GM12878 (cell line): ENCODE data around the gene GRIP2. TPM values are rescaled to one million over a fixed set of nuclear protein-coding genes. Genes with fewer than 3 reads are reported as not detected.

Experiments
- ATAC-seq: fragments of 200-7000 bp; cut with Tn5 transposase; 3 replicates; pipeline ENCODE4 v1.9.1; 2020; ENCODE audit warnings: mild to moderate bottlenecking, moderate library complexity
- BruUV-seq: library from RNA; stranded (reverse); fragments of 400-500 nt; replicated peaks from 2 replicates; lab custom pipeline; 2021; lab: Mats Ljungman, UMichigan
- CTCF ChIA-PET: fragments of 300-600 bp; sonication (Branson Sonifier 250); formaldehyde crosslinking; extraction: SDS; loops from one replicate; lab custom pipeline; 2021; ENCODE audit warnings: inconsistent platforms; lab: Yijun Ruan, JAX
- POLR2A ChIA-PET: fragments of 350-600 bp; formaldehyde crosslinking; extraction: SDS; loops from one replicate; lab custom pipeline; 2021; ENCODE audit warnings: inconsistent platforms; lab: Charles Lee
- RAD21 ChIA-PET: fragments of 300-600 bp; sonication (Branson Sonifier 250); formaldehyde crosslinking; loops from one replicate; lab custom pipeline; 2023; ENCODE audit warnings: antibody characterized with exemption; ENCODE audit not compliant: unreplicated experiment; lab: Charles Lee
- SMC1A ChIA-PET: fragments of 300-600 bp; sonication (Branson Sonifier 250); formaldehyde crosslinking; loops from one replicate; lab custom pipeline; 2023; ENCODE audit not compliant: unreplicated experiment, uncharacterized antibody; lab: Charles Lee
- DNase-seq: peaks from one replicate; pipeline ENCODE4 v3.0.0-alpha.2; 2011; ENCODE audit warnings: low read depth, low spot score
- FAIRE-seq: peaks from 3 replicates; lab custom pipeline; 2011; peaks lifted over from hg19 to GRCh38; lab: Jason Lieb, UNC
- H2AFZ ChIP-seq: 2 replicates; pipeline ENCODE4 v1.6.0; 2011; ENCODE audit warnings: low read depth, low read length, control low read depth; ENCODE audit not compliant: control insufficient read depth
- H3K27ac ChIP-seq: 2 replicates; pipeline ENCODE4 v1.5.1; 2011; ENCODE audit warnings: control low read depth; ENCODE audit not compliant: control insufficient read depth, insufficient read depth
- H3K27me3 ChIP-seq, 2 experiments: replicated peaks in 1 of 2; 2 replicates each; pipeline versions ENCODE4 v1.6.0 to v1.6.1; 2011; ENCODE audit warnings: low read length in 1 of 2; ENCODE audit not compliant: control insufficient read depth in 2 of 2, insufficient read depth in 2 of 2
- H3K36me3 ChIP-seq, 2 experiments: 2 replicates each; pipeline ENCODE4 v1.5.1; 2011; ENCODE audit warnings: low read length in 1 of 2; ENCODE audit not compliant: control insufficient read depth in 2 of 2, insufficient read depth in 2 of 2
- H3K4me1 ChIP-seq: 2 replicates; pipeline ENCODE4 v1.6.1; 2011; ENCODE audit warnings: mild to moderate bottlenecking, low read length, moderate library complexity, mixed read lengths; ENCODE audit not compliant: control insufficient read depth, insufficient read depth
- H3K4me2 ChIP-seq: 2 replicates; pipeline ENCODE4 v1.6.0; 2011; ENCODE audit warnings: control low read depth; ENCODE audit not compliant: control insufficient read depth, insufficient read depth
- H3K4me3 ChIP-seq: fragments of 200-600 bp; sonication (generic); 2 replicates; pipeline ENCODE4 v1.5.1; 2016
- H3K79me2 ChIP-seq: 2 replicates; pipeline ENCODE4 v1.6.0; 2011; ENCODE audit warnings: low read length; ENCODE audit not compliant: control insufficient read depth, insufficient read depth
- H3K9ac ChIP-seq: 2 replicates; pipeline ENCODE4 v1.8.0; 2011; ENCODE audit warnings: low read length, control low read depth, mixed read lengths; ENCODE audit not compliant: control insufficient read depth, insufficient read depth
- H3K9me3 ChIP-seq: replicated peaks from 3 replicates; pipeline ENCODE4 v1.5.1; 2011; ENCODE audit warnings: mild to moderate bottlenecking, low read length; ENCODE audit not compliant: control insufficient read depth, insufficient read depth
- H4K20me1 ChIP-seq: 2 replicates; pipeline ENCODE4 v1.6.0; 2011; ENCODE audit not compliant: control insufficient read depth, insufficient read depth
- BCL11A ChIP-seq: IDR thresholded peaks from 2 replicates; pipeline ENCODE4 v1.6.1; 2011; ENCODE audit warnings: low read depth, low read length
- EGR1 ChIP-seq, 2 experiments: IDR thresholded peaks; 1 replicate in 1 of 2; 2 replicates in 1 of 2; pipeline ENCODE4 v1.6.1; 2011 to 2012; ENCODE audit warnings: low read depth in 2 of 2, low read length in 2 of 2, borderline replicate concordance in 1 of 2, mild to moderate bottlenecking in 1 of 2, moderate library complexity in 1 of 2
- FOXK2 ChIP-seq: fragments of 450-650 bp; IDR thresholded peaks from 2 replicates; pipeline ENCODE4 v1.6.1; 2017; ENCODE audit warnings: mild to moderate bottlenecking, moderate library complexity
- LARP7 ChIP-seq: fragments of 450-650 bp; IDR thresholded peaks from 2 replicates; pipeline ENCODE4 v1.6.1; 2017; ENCODE audit warnings: mild to moderate bottlenecking
- MTA2 ChIP-seq: fragments of 450-650 bp; IDR thresholded peaks from 2 replicates; pipeline ENCODE4 v1.6.1; 2016; ENCODE audit warnings: low read depth, mild to moderate bottlenecking, moderate library complexity
- MXI1 ChIP-seq: fragments of 150-350 bp; IDR thresholded peaks from 2 replicates; pipeline ENCODE4 v1.6.1; 2011; ENCODE audit warnings: low read depth, mild to moderate bottlenecking, inconsistent platforms, low read length, improper control_type of control experiment
- MYC ChIP-seq: IDR thresholded peaks from 2 replicates; pipeline ENCODE4 v1.6.1; 2011; ENCODE audit warnings: mild to moderate bottlenecking, low read length, moderate library complexity, inconsistent platforms; ENCODE audit not compliant: insufficient read depth, insufficient replicate concordance, insufficient read length, severe bottlenecking
- NFYA ChIP-seq: IDR thresholded peaks from 2 replicates; pipeline ENCODE4 v1.6.1; 2011; ENCODE audit warnings: low read depth, mild to moderate bottlenecking, low read length, improper control_type of control experiment, borderline replicate concordance
- PAX8 ChIP-seq: fragments of 450-650 bp; IDR thresholded peaks from 2 replicates; pipeline ENCODE4 v1.6.1; 2017; ENCODE audit warnings: mild to moderate bottlenecking, moderate library complexity
- POLR2AphosphoS5 ChIP-seq: IDR thresholded peaks from 2 replicates; pipeline ENCODE4 v1.6.1; 2011; ENCODE audit warnings: mild to moderate bottlenecking, low read length, inconsistent platforms
- RUNX3 ChIP-seq: IDR thresholded peaks from 2 replicates; pipeline ENCODE4 v1.6.1; 2012; ENCODE audit warnings: low read length, inconsistent platforms
- SMAD1 ChIP-seq: fragments of 450-650 bp; IDR thresholded peaks from 2 replicates; pipeline ENCODE4 v1.6.1; 2018; ENCODE audit warnings: mild to moderate bottlenecking, low read depth; ENCODE audit not compliant: partially characterized antibody
- SPI1 ChIP-seq: IDR thresholded peaks from 2 replicates; pipeline ENCODE4 v1.6.1; 2011; ENCODE audit warnings: low read depth, mild to moderate bottlenecking, low read length, moderate library complexity, borderline replicate concordance; ENCODE audit not compliant: insufficient read depth
- SREBF1 ChIP-seq: IDR thresholded peaks from 2 replicates; pipeline ENCODE4 v1.6.1; 2012; ENCODE audit warnings: mild to moderate bottlenecking, low read length
- TAF1 ChIP-seq: IDR thresholded peaks from 2 replicates; pipeline ENCODE4 v1.6.1; 2011; ENCODE audit warnings: mild to moderate bottlenecking, low read depth, low read length, borderline replicate concordance
- ZNF24 ChIP-seq: fragments of 450-650 bp; IDR thresholded peaks from 2 replicates; pipeline ENCODE4 v1.6.1; 2017; ENCODE audit warnings: antibody characterized with exemption, mild to moderate bottlenecking
- ZNF622 ChIP-seq: fragments of 450-650 bp; IDR thresholded peaks from 2 replicates; pipeline ENCODE4 v1.6.1; 2017; ENCODE audit warnings: mild to moderate bottlenecking, inconsistent platforms
- WGBS: methylation state at CpG from one replicate; pipeline ENCODE4 v1.1.6; 2016; ENCODE audit warnings: low lambda C conversion rate; ENCODE audit not compliant: insufficient replicate concordance, insufficient coverage; ENCODE audit errors: missing lambda C conversion rate; 5-methylcytosine and 5-hydroxymethylcytosine counted together
- in situ Hi-C: fragments of 300-500 bp; cut with MboI; formaldehyde crosslinking; loops from 9 replicates; pipeline ENCODE4 v1.14.3; 2018; ENCODE audit warnings: mixed read lengths
- intact Hi-C: fragments of 100-400 bp; cut with micrococcal nuclease; formaldehyde crosslinking; loops from one replicate; pipeline ENCODE4 v1.14.2; 2022; ENCODE audit not compliant: unreplicated experiment
- polyA plus RNA-seq, 11 experiments: library from polyadenylated mRNA; depleted of rRNA in 4 of 11; unstranded in 6 of 11; stranded (reverse) in 5 of 11; fragments of >200 nt; fragmentation: Nextera tagmentation in 4 of 11; fragmentation: Illumina TruSeq in 1 of 11; extraction: Ambion mirVana in 4 of 11; extraction: Trizol in 1 of 11; gene quantifications; 1 replicate in 1 of 11; 2 replicates in 10 of 11; pipeline versions ENCODE4 v1.2.1 to v1.2.3, GENCODE V29; 2011 to 2016; ENCODE audit warnings: inconsistent platforms in 2 of 11, missing spikeins in 2 of 11, low read depth in 1 of 11
- total RNA-seq, 4 experiments: library from RNA; depleted of rRNA in 3 of 4; stranded (reverse); fragments of >200 nt in 3 of 4; fragmentation: Illumina TruSeq in 1 of 4; extraction: Trizol in 1 of 4; gene quantifications; 2 replicates each; pipeline versions ENCODE4 v1.2.1 to v1.2.3, GENCODE V29; 2013 to 2021
- TF ChIP-seq, protein P1 (sequence below): fragments of 450-650 bp; IDR thresholded peaks from 2 replicates; pipeline ENCODE4 v1.6.1; 2018; ENCODE audit warnings: mild to moderate bottlenecking, low read depth, moderate library complexity; ENCODE audit not compliant: partially characterized antibody

The GRIP2 gene
- total and polyA plus RNA-seq, 10 of the 15 experiments (the other 5 are each of a cell fraction or from before 2014, with no cell fraction given) = not detected

DNA sequence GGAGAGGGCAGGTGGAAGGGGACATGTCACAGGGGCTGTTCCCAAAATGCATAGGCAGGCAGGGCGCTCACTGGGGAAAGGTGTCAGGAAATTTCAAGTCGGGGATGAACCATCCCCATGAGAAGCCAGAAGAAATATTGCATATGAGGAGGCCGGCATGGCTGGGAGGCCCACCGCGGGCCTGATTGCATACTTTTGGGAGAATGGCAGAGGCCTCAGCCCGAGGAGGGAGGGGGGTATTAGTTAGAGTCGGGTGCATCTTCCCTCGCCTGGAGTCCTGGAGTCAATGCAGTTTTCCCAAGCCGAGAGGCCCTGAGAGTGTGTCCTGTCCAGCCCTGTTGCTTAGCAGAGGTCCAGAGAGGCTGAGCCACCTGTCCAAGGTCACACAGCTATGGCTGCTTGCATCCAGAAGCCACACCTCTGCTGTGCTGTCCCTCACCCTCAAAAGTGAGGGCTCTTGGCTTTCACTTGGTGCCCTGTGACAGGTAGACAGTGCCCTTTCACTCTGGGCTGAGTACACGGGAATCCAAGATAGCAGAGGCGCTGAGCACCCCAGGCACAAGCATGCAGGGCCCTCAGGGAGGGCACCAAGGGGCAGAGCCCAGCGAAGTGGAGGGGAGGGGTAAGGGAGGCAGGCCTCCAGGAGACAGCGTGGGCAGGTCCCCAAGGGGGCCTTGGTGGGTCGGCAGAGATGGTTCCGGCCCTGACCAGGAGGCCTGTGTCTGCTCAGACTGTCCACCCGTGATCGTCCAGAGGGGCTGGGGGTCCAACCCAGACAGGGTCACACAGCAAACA lies 48.5 kb downstream of the GRIP2 start:
- ATAC-seq (no peak), DNase-seq (no peak), FAIRE-seq (no peak)
- Histone ChIP-seq H3K9me3 (no peaks in the 10 kb centered on the region), H3K27ac (no peak overlapping the region), H3K4me3 (no peak overlapping the region), H3K79me2 (no peaks in the 10 kb centered on the region), H3K4me1 (no peaks in the 10 kb centered on the region), H4K20me1 (no peaks in the 10 kb centered on the region), H3K4me2 (no peak overlapping the region), H3K9ac (no peak overlapping the region), H2AFZ (no peak overlapping the region), H3K27me3 (no peaks in the 10 kb centered on the region)
- in situ Hi-C loops (no loop called here), intact Hi-C loops (no loop called here)
- BruUV-seq = no TSS peak
- ChIA-PET POLR2A (no interaction called here), SMC1A (interaction anchor here (0.5 to 0.6 kb wide), 2 partner anchors 16 to 32 kb away, joined by 3 read pairs; no protein-coding TSS in a partner anchor), CTCF (interaction anchor here (0.5 kb wide), 1 partner anchor 658 kb away, joined by 3 read pairs; no protein-coding TSS in a partner anchor), RAD21 (no interaction called here)
- WGBS = 75% methylated on average over 17 of the region's 17 CpGs
- no peak for TF ChIP-seq EGR1 (IDR thresholded peaks at IDR 0.05; ENCODE audit: borderline replicate concordance in 1 of 2, low read depth in 2 of 2, low read length in 2 of 2)
- no peak for TF ChIP-seq ZNF24
- TF ChIP-seq, protein P1, sequence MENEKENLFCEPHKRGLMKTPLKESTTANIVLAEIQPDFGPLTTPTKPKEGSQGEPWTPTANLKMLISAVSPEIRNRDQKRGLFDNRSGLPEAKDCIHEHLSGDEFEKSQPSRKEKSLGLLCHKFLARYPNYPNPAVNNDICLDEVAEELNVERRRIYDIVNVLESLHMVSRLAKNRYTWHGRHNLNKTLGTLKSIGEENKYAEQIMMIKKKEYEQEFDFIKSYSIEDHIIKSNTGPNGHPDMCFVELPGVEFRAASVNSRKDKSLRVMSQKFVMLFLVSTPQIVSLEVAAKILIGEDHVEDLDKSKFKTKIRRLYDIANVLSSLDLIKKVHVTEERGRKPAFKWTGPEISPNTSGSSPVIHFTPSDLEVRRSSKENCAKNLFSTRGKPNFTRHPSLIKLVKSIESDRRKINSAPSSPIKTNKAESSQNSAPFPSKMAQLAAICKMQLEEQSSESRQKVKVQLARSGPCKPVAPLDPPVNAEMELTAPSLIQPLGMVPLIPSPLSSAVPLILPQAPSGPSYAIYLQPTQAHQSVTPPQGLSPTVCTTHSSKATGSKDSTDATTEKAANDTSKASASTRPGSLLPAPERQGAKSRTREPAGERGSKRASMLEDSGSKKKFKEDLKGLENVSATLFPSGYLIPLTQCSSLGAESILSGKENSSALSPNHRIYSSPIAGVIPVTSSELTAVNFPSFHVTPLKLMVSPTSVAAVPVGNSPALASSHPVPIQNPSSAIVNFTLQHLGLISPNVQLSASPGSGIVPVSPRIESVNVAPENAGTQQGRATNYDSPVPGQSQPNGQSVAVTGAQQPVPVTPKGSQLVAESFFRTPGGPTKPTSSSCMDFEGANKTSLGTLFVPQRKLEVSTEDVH = no peak
- TF ChIP-seq ZNF622 = no peak
- no peak for TF ChIP-seq NFYA
- no peak for TF ChIP-seq MTA2
- TF ChIP-seq MXI1 = no peak
- TF ChIP-seq PAX8 = no peak
- TF ChIP-seq RUNX3 = no peak
- no peak for TF ChIP-seq SREBF1
- no peak for TF ChIP-seq SPI1
- no peak for TF ChIP-seq TAF1
- no peak for TF ChIP-seq BCL11A
- no peak for TF ChIP-seq POLR2AphosphoS5
- no peak for TF ChIP-seq FOXK2
- no peak for TF ChIP-seq LARP7
- TF ChIP-seq MYC = no peak
- TF ChIP-seq SMAD1 = no peak
- TF ChIP-seq, all 136 proteins: peak for 0
- peaks cover 0 to 8% of the 10 kb centered on the region in 2 experiments; a peak in 3 of 4 replicates for H3K36me3 ChIP-seq
